Stimulated activated CD4-positive, alpha-beta T cell treated with anti-CD3 and anti-CD28 coated beads, TNF-alpha, amount 100 ng/mL, for 1 hour (primary cell): ENCODE data around the gene FAM50A.
"Not testable (repeated sequence)": the region's sequence is repeated elsewhere in the genome, so short reads cannot be mapped to it uniquely, and the experiment has no call there.

Experiments
- DNase-seq, 3 donors: peaks; one replicate each; pipeline ENCODE4 v3.0.0-alpha.2; 2020; ENCODE audit warnings: low read depth in 3 of 3, low spot score in 1 of 3

Gene FAM50A

DNA sequence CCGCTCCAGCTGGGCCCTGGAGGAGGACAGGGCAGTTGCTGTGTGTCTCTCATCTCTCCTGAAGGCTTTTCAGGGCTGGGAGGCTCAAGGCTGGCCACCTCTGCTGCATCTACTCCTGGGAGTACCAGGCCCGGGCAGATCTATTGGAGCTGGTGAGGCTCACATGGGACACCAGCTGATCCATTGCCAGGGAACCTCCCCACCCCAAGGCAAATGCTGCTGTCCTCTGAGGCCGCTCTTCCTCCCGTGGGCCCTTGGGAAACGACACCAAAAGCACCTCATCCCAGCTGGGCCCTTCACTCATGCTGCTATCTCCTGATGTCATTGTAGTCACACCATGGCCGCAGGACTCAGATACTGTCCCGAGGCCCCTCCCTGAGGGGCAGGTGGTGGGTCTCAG lies 38.8 kb downstream of the FAM50A start:
- no peak for DNase-seq

GRCh38 chrX:154483325-154483724 lies 39.4 kb downstream of the FAM50A start:
- DNase-seq, result no peak

DNA sequence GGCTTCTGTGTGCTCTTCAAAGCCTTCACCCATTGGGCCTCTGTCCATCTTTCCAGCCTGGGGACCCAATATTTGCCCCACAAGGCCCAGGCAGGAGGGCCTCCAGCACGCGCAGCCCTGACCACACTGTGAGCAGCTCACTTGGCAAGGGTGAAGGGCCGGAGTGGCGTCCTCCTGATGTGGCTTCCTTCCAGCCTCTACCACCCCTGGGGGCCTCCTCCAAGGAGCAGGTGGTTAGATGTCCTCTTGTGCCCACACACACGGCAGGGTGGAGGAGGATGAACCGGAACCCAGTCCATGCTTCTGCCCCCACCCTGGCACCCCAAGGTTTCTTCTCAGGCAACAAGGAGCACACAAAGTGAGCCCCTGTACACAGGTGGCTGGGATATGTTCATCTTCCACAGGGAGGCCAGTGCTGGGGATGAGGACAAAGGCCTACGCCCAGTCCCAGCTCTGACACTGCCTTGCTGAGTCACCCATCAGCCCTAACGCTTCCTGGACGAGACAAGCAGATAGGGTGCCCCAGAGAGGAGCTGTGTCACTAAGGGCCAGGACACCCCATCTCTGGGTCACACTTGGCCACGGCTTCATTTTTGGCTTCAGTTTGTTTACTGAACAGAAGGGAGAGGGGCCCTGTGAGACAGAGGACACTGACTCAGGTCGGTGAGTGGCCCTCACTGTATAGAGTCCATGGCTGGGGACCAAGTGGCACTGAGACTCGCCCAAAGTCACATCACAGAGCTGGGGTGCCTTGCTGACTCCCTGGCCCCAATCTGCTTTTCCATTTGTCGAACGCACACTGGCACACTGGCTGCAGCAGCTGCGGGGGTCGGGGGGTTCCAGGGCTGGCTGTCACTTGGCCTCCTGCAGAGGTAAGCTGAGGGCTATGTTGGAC lies 40.6 kb downstream of the FAM50A start:
- DNase-seq, result no peak

DNA sequence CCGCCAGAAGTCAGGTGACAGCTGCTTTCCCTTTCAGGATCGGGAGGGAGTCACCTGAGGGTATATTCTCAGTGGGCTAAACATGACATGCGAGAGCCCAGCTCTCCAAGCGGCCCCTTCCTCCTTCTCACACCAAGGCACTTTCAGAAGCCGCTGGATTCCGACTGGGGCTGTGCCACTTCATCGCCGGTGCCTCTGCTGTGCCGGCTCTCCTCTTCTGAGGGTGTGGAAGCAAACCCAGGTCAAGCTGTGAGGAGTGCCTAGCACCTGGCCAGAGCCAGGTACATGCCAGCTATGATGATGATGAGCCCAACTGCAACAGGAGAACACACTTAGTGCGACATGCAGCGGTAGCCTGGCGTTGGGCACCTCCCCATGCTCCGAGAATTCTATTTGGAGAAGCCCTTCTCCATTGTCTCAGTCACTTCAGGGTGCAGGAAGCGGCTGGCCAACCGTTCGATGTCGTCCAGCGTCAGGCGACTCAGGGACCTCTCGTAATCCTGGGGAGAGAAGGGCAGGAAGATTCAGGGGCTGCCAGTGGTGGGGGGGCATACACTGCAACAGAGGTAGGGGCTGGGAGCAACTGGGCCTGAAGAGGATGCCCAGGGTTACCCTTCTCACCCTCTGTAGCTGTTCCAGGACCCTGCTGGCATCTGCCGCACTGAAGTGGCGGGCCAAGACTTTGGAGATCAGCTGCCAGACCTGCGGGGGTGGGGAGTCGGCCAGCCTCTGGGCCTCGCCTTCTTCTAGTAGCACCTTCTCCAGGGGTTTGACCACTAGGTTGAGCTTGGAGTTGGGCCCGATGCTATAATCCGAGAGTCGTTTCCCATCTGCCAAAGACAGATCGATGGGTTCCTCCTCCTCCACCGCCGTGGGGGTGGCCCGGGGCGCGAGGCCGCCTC lies 41.5 kb downstream of the FAM50A start:
- no peak for DNase-seq

- DNase-seq, result no peak
These were observed 42.1 kb downstream of the FAM50A start for GRCh38 chrX:154486052-154486395.

GRCh38 chrX:154486396-154487207 lies 42.7 kb downstream of the FAM50A start, which contains the start of gene UBL4A:
TSS of gene UBL4A (minus strand) at chrX:154486615. CDS start at chrX:154486584, 31 bp downstream.
- peak in 1 of 3 donors; percentile 42 for DNase-seq

DNA sequence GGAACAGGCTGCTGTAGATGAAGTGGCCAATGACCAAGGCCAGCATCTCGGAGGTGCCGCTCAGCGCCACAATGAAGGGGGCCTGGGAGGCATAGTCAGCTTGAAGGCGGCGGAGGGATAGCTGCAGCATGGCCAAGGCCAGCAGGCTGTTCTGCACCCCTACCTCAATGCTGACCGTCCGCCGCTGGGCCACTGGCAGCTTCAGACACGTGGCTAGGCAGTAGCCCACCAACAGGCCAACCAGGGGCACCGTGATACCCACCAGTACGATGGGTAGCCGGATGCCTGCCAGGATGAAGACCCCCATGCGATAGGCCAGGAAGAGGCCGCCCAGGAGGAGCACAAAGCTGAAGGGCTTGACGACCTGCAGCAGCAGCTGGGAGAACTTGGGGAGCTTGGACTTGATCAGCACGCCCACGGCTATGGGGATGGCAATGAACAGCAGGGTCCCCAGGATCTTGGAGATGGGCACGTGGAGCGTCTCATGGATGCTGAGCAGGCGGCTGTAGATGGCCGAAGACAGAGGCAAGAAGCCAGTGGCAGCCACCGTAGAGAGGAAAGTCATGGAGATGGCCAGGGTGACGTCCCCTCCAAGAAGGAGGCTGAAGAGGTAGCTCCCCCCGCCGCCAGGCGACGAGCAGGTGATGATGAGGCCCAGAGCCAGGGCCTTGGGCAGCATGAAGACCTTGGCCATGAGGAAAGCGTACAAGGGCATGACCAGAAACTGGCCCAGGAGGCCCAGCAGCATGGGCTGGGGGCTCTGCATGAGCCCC lies 43.8 kb downstream of the FAM50A start:
- DNase-seq, result no peak

- DNase-seq, result no peak
These were observed 44.6 kb downstream of the FAM50A start for GRCh38 chrX:154488336-154489075.

- no peak for DNase-seq
These were observed 45.2 kb downstream of the FAM50A start for GRCh38 chrX:154489182-154489581.

GRCh38 chrX:154490021-154490413 lies 46.1 kb downstream of the FAM50A start:
- DNase-seq, result no peak

- peak; percentile 65 to 71 (median 70) for DNase-seq
These were observed 46.6 kb downstream of the FAM50A start, which contains the start of gene SLC10A3 for GRCh38 chrX:154490414-154491083. TSS of gene SLC10A3 (minus strand) at chrX:154490629. CDS start at chrX:154488940, 1,689 bp downstream.

GRCh38 chrX:154494715-154495114 lies 50.8 kb downstream of the FAM50A start:
- DNase-seq, result no peak

DNA sequence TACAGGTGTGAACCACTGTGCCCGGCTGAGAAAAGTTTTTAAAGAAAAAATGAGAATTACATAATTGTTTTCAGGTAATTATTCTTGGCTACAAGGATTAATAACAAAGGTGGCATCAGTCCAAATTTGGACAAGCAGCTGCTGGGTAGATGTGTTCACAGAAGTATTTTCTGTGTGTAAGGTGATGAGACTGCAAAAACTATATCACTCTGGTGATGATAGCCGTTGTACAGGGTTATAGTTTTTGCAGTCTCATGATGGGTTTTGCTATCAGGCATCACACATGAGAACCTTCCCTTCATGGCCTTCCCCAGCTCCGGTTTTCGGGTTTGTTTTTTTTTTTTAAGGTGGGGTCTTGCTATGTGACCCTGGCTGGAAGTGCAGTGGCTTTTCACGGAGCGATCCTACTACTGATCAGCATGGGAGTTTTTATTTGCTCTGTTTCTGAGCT lies 51.6 kb downstream of the FAM50A start:
- no peak for DNase-seq

DNA sequence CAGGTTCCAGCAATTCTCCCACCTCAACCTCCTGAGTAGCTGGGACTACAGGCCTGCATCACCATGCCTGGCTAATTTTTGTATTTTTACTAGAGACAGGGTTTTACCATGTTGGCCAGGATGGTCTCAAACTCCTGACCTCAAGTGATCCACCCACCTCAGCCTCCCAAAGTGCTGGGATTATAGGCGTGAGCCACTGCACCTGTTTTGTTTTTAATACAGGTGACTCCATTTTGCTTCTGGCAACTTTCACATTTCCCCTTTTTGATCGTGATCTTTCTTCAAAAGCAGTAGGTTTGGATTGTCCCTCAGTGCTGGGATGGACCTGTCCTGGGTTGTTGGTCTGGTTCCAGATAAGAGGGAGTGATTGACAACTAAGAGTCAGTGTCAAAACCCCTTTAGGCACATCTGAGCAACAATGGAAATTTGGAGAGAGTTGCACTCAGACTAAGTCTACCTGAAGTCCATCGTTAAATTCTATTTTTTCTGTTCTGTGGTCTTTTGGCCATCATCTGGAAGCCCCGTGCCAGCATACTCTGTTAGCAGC lies 52.7 kb downstream of the FAM50A start:
- DNase-seq, result not testable (repeated sequence)
